Type B pancreatic cell (in vitro differentiated cells): ENCODE data around the gene SLC29A1. TPM values are rescaled to one million over a fixed set of nuclear protein-coding genes. Genes with fewer than 3 reads are reported as not detected.
A peak's percentile ranks its signal among the peaks of the same experiment; 100 is the strongest.

ENCODE experiments used
- DNase-seq: peaks from one replicate; pipeline ENCODE4 v3.0.0; 2021; ENCODE audit warnings: mixed read lengths; ENCODE audit not compliant: unreplicated experiment; ENCODE audit errors: extremely low spot score
- H3K27ac Mint-ChIP-seq: 2 replicates; pipeline ENCODE4 v1.8.0; 2021; ENCODE audit warnings: mild to moderate bottlenecking, mixed read lengths
- H3K27me3 Mint-ChIP-seq: 2 replicates; pipeline ENCODE4 v1.8.0; 2021; ENCODE audit warnings: mixed read lengths
- H3K36me3 Mint-ChIP-seq: 2 replicates; pipeline ENCODE4 v1.8.0; 2021; ENCODE audit warnings: mixed read lengths
- H3K4me1 Mint-ChIP-seq: one replicate; pipeline ENCODE4 v1.8.0; 2021; ENCODE audit warnings: mixed read lengths; ENCODE audit not compliant: unreplicated experiment
- H3K4me3 Mint-ChIP-seq: 2 replicates; pipeline ENCODE4 v1.8.0; 2021; ENCODE audit warnings: mild to moderate bottlenecking, mixed read lengths
- H3K9me3 Mint-ChIP-seq: 2 replicates; pipeline ENCODE4 v1.8.0; 2021; ENCODE audit warnings: mixed read lengths
- total RNA-seq: library from RNA; stranded (reverse); gene quantifications from 2 replicates; pipeline ENCODE4 v1.2.1, GENCODE V29; 2021; ENCODE audit warnings: low replicate concordance
- TF ChIP-seq, protein P1 (sequence below): fragments of 200-600 bp; sonication (generic); conservative IDR thresholded peaks from 2 replicates; pipeline ENCODE4 v1.5.0; 2021; ENCODE audit warnings: antibody characterized with exemption, mild to moderate bottlenecking

The SLC29A1 gene
- total RNA-seq, 1 donor from 2014 or later: 33.6 TPM

GRCh38 chr6:44233567-44234100 lies 10.2 kb downstream of the SLC29A1 start:
- Mint-ChIP-seq H3K9me3 (no peaks in the 10 kb centered on the region), H3K27me3 (no peaks in the 10 kb centered on the region), H3K4me1 (peaks cover 38% of the 10 kb centered on the region), H3K27ac (peak overlapping the region; percentile 34), H3K4me3 (no peak overlapping the region), H3K36me3 (no peaks in the 10 kb centered on the region)
- DNase-seq: no peak
- TF ChIP-seq, protein P1, sequence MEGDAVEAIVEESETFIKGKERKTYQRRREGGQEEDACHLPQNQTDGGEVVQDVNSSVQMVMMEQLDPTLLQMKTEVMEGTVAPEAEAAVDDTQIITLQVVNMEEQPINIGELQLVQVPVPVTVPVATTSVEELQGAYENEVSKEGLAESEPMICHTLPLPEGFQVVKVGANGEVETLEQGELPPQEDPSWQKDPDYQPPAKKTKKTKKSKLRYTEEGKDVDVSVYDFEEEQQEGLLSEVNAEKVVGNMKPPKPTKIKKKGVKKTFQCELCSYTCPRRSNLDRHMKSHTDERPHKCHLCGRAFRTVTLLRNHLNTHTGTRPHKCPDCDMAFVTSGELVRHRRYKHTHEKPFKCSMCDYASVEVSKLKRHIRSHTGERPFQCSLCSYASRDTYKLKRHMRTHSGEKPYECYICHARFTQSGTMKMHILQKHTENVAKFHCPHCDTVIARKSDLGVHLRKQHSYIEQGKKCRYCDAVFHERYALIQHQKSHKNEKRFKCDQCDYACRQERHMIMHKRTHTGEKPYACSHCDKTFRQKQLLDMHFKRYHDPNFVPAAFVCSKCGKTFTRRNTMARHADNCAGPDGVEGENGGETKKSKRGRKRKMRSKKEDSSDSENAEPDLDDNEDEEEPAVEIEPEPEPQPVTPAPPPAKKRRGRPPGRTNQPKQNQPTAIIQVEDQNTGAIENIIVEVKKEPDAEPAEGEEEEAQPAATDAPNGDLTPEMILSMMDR: no peak

GRCh38 chr6:44234101-44235025 lies 11.0 kb downstream of the SLC29A1 start:
- Mint-ChIP-seq H3K9me3 (no peaks in the 10 kb centered on the region), H3K4me3 (peak overlapping the region; percentile 41), H3K27me3 (no peaks in the 10 kb centered on the region), H3K4me1 (peaks cover 38% of the 10 kb centered on the region), H3K36me3 (no peaks in the 10 kb centered on the region), H3K27ac (peak overlapping the region; percentile 34)
- TF ChIP-seq, protein P1: peak; percentile 81
- no peak for DNase-seq

DNA sequence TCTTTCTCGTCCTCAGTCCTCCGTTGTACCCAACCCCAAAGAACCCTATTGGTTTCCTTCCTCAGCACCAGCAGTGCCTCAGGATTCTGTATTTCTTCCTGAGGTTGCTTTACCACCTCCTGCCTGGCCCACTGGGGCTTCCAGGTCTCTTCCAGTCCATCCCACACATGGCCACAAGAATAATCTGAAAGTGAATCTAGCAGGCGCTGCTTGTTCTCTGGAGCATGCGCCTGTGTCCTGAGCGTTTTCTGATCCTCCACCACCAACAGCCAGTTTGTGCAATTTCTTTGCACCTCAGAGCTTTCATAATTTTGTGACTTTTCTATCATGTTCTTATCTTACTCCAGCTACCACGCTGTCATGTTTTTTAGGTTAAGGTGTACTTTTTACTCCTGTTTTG lies 11.9 kb downstream of the SLC29A1 start:
- peaks cover 38% of the 10 kb centered on the region for H3K4me1 Mint-ChIP-seq
- TF ChIP-seq, protein P1: no peak
- DNase-seq: no peak
- H3K27me3 Mint-ChIP-seq: no peaks in the 10 kb centered on the region
- no peak overlapping the region for H3K27ac Mint-ChIP-seq
- H3K4me3 Mint-ChIP-seq: no peak overlapping the region
- no peaks in the 10 kb centered on the region for H3K36me3 Mint-ChIP-seq
- no peaks in the 10 kb centered on the region for H3K9me3 Mint-ChIP-seq

DNA sequence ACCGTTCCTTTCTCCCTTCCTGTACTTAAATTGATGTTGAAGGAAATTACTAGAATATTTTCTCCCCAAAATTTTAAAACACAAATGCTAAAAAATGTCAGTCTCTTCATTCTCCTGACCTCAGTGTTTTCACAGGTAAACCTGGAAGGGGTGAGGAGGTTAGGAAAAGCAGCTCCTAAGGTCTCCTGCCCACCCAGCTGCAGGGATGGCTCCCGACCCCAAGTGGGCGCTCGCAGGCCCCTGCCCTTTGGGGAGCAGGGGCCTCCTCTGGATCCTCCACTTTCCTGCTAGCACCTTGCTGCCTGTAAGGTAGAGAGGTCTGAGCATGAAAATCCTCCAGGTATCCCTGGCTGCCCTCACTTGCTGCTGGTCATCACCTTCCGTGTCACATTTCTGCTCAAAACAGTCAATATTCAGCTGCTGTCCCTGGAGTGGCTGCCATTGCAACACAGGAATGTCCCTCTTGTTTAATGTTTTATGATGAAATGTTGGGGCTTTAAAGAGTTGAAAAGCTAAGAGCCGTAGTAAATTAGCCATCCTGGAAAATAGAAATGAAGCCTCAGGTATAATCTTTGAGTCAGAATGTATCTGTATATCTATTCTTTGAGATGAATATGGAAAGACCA lies 12.6 kb downstream of the SLC29A1 start:
- Mint-ChIP-seq H3K27ac (no peak overlapping the region), H3K4me3 (no peak overlapping the region), H3K4me1 (peaks cover 32% of the 10 kb centered on the region), H3K27me3 (no peaks in the 10 kb centered on the region), H3K36me3 (no peaks in the 10 kb centered on the region), H3K9me3 (no peaks in the 10 kb centered on the region)
- TF ChIP-seq, protein P1: no peak
- no peak for DNase-seq

GRCh38 chr6:44237021-44237812 lies 13.8 kb downstream of the SLC29A1 start:
- Mint-ChIP-seq H3K4me3 (peak overlapping the region; percentile 89), H3K9me3 (no peaks in the 10 kb centered on the region), H3K4me1 (peaks cover 28% of the 10 kb centered on the region), H3K27me3 (no peaks in the 10 kb centered on the region), H3K36me3 (no peaks in the 10 kb centered on the region), H3K27ac (peak overlapping the region; percentile 90)
- no peak for DNase-seq
- TF ChIP-seq, protein P1: no peak
